ENCODE results near the gene TMEM132A. TPM values are rescaled to one million over a fixed set of nuclear protein-coding genes. Genes with fewer than 3 reads are reported as not detected.

TMEM132A gene
- total RNA-seq, 1 experiment from 2014 or later, result 95.5 TPM

GRCh38 chr11:60977224-60977623 lies 53.0 kb downstream of the TMEM132A start:
- Mint-ChIP-seq H3K9me3 (no peaks in the 10 kb centered on the region), H3K27me3 (ENCODE audit: low read depth) (peaks cover 6% of the 10 kb centered on the region), H3K36me3 (ENCODE audit: insufficient read depth in 1 of 3, low read depth in 3 of 3) (no peaks in the 10 kb centered on the region), H3K4me1 (no peaks in the 10 kb centered on the region), H3K4me3 (no peak overlapping the region), H3K27ac (no peak overlapping the region)
- H2BK20ac ChIP-seq (ENCODE audit: low read depth, low read length, poor library complexity, severe bottlenecking), result no peak overlapping the region
- no peaks in the 10 kb centered on the region; the same call in 1 of the 2 replicates for H3K27me3 ChIP-seq (ENCODE audit: insufficient read depth, low read length)
- no peak overlapping the region for H2AK5ac ChIP-seq (ENCODE audit: insufficient read length, low read length)
- no peak overlapping the region for H3K23ac ChIP-seq (ENCODE audit: insufficient read length, low read depth, low read length)
- TF ChIP-seq CTCF (conservative IDR thresholded peaks at IDR 0.05), result no peak
- no peak overlapping the region for H3K9ac ChIP-seq (ENCODE audit: extremely low read depth, insufficient read length, low read length)
- H3K9me3 ChIP-seq (ENCODE audit: control insufficient read depth, low read depth, low read length), result no peaks in the 10 kb centered on the region
- H3K18ac ChIP-seq (ENCODE audit: insufficient read length, low read depth, low read length), result no peak overlapping the region
- no peak overlapping the region for H4K8ac ChIP-seq (replicated peaks; ENCODE audit: insufficient read length, low read depth, low read length)
- no peak overlapping the region for H2BK15ac ChIP-seq (ENCODE audit: low read depth, low read length)
- no peak overlapping the region for H3K27ac ChIP-seq (ENCODE audit: insufficient read length, low read depth, low read length)
- no peak overlapping the region for H3K4me2 ChIP-seq (ENCODE audit: insufficient read depth, insufficient read length, low read length)
- H3K56ac ChIP-seq (ENCODE audit: insufficient read length, low read depth, low read length), result no peak overlapping the region
- H3K23me2 ChIP-seq (ENCODE audit: insufficient read length, low read depth, low read length, poor library complexity, severe bottlenecking), result no peaks in the 10 kb centered on the region
- H2BK12ac ChIP-seq (ENCODE audit: insufficient read length, low read depth, low read length), result no peak overlapping the region
- H4K5ac ChIP-seq (ENCODE audit: insufficient read length, low read depth, low read length), result no peak overlapping the region
- no CpG with 5 or more reads among the region's 4 CpGs for WGBS (ENCODE audit: extremely low coverage, insufficient read length, low lambda C conversion rate)
- no peak for DNase-seq
- H4K91ac ChIP-seq (ENCODE audit: insufficient read length, low read depth, low read length), result no peak overlapping the region
- H2AFZ ChIP-seq (ENCODE audit: low read length), result no peak overlapping the region
- no peaks in the 10 kb centered on the region for H3K79me2 ChIP-seq (ENCODE audit: insufficient read depth, low read length)
- no peak overlapping the region for H3T11ph ChIP-seq (ENCODE audit: low read length)
- no peaks in the 10 kb centered on the region for H3K4me1 ChIP-seq (ENCODE audit: insufficient read depth, low read length)
- no peaks in the 10 kb centered on the region for H4K20me1 ChIP-seq (ENCODE audit: control insufficient read depth, insufficient read depth, insufficient read length)
- no peak overlapping the region for H2BK5ac ChIP-seq (ENCODE audit: insufficient read length, low read length)
- H3K14ac ChIP-seq (ENCODE audit: insufficient read depth, low read length), result no peak overlapping the region
- no peaks in the 10 kb centered on the region for H3K79me1 ChIP-seq (ENCODE audit: insufficient read depth, low read depth, low read length, poor library complexity, severe bottlenecking)
- H2BK120ac ChIP-seq (ENCODE audit: low read depth, low read length, poor library complexity, severe bottlenecking), result no peak overlapping the region
- no peak overlapping the region for H3K4ac ChIP-seq (ENCODE audit: low read depth, low read length)
